ENCODE results near the gene ARRDC4.

DNA sequence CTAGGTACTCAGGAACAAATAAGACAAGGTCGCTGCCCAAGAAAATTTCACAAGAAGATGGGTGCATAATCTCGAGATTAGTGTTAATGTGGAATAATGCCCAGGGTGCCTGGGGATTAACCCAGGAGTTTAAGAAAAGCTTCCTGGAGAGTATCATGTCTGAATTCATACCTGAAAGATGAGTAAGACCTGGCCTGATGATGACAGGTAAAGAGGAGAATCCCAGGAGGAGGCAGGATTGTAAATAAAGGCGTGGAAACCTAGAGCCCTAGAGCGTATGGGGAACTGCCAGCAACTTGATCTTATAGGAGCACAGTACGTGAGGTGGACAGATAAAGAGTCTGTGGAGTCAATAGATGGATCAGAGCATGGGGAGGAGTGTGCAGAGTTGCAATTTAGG is 43.0 kb downstream of the ARRDC4 start:
- TF ChIP-seq SIN3A (IDR thresholded peaks at IDR 0.05; ENCODE audit: borderline replicate concordance, low read depth, low read length) (no peak), CTCF (IDR thresholded peaks at IDR 0.05) (no peak), SMC3 (IDR thresholded peaks at IDR 0.05; ENCODE audit: low read depth, low read length) (no peak), ZBTB33 (IDR thresholded peaks at IDR 0.05; ENCODE audit: borderline replicate concordance, low read depth) (no peak), RCOR1 (IDR thresholded peaks at IDR 0.05; ENCODE audit: low read length) (no peak), NFIC (IDR thresholded peaks at IDR 0.05; ENCODE audit: borderline replicate concordance) (no peak), FOXJ3 (CRISPR knock-in tag; IDR thresholded peaks at IDR 0.05) (no peak), JUND (IDR thresholded peaks at IDR 0.05) (no peak), EZH2phosphoT487 (IDR thresholded peaks at IDR 0.05; ENCODE audit: borderline replicate concordance, low read depth) (no peak), EP300 (IDR thresholded peaks at IDR 0.05; ENCODE audit: borderline replicate concordance in 1 of 2, low read depth in 1 of 2, low read length in 1 of 2) (no peak)
- TF ChIP-seq, protein P1, sequence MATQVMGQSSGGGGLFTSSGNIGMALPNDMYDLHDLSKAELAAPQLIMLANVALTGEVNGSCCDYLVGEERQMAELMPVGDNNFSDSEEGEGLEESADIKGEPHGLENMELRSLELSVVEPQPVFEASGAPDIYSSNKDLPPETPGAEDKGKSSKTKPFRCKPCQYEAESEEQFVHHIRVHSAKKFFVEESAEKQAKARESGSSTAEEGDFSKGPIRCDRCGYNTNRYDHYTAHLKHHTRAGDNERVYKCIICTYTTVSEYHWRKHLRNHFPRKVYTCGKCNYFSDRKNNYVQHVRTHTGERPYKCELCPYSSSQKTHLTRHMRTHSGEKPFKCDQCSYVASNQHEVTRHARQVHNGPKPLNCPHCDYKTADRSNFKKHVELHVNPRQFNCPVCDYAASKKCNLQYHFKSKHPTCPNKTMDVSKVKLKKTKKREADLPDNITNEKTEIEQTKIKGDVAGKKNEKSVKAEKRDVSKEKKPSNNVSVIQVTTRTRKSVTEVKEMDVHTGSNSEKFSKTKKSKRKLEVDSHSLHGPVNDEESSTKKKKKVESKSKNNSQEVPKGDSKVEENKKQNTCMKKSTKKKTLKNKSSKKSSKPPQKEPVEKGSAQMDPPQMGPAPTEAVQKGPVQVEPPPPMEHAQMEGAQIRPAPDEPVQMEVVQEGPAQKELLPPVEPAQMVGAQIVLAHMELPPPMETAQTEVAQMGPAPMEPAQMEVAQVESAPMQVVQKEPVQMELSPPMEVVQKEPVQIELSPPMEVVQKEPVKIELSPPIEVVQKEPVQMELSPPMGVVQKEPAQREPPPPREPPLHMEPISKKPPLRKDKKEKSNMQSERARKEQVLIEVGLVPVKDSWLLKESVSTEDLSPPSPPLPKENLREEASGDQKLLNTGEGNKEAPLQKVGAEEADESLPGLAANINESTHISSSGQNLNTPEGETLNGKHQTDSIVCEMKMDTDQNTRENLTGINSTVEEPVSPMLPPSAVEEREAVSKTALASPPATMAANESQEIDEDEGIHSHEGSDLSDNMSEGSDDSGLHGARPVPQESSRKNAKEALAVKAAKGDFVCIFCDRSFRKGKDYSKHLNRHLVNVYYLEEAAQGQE (IDR thresholded peaks at IDR 0.05; ENCODE audit: low read depth, low read length), result no peak
- TF ChIP-seq, protein P2, sequence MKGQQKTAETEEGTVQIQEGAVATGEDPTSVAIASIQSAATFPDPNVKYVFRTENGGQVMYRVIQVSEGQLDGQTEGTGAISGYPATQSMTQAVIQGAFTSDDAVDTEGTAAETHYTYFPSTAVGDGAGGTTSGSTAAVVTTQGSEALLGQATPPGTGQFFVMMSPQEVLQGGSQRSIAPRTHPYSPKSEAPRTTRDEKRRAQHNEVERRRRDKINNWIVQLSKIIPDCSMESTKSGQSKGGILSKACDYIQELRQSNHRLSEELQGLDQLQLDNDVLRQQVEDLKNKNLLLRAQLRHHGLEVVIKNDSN (IDR thresholded peaks at IDR 0.05; ENCODE audit: borderline replicate concordance, low read depth), result no peak
